Astrocyte (in vitro differentiated cells and primary cell): Measurements from ENCODE around the gene VASP.

Experiments
- CTCF ChIP-seq: IDR thresholded peaks from 2 replicates; pipeline ENCODE4 v1.5.1; 2011; ENCODE audit warnings: low read depth, mild to moderate bottlenecking, inconsistent platforms, low read length, moderate library complexity; ENCODE audit not compliant: insufficient read depth
- EZH2 ChIP-seq: IDR thresholded peaks from 2 replicates; pipeline ENCODE4 v1.6.1; 2012; ENCODE audit warnings: mild to moderate bottlenecking, low read length, inconsistent platforms; ENCODE audit not compliant: insufficient read depth

GRCh38 chr19:45477713-45478453 is 29.4 kb upstream of the VASP start:
- no peak for TF ChIP-seq CTCF
- TF ChIP-seq EZH2: no peak
